Activated naive CD8-positive, alpha-beta T cell treated with anti-CD3 and anti-CD28 coated beads, Interleukin-2, amount 50 U/mL, for 16 hours (primary cell): ENCODE measurements around the gene LOXL4.

Experiments
- DNase-seq: peaks from one replicate; pipeline ENCODE4 v3.0.0-alpha.2; 2020; ENCODE audit warnings: low read depth, low spot score

The LOXL4 gene

GRCh38 chr10:98264378-98265065 is 3.5 kb downstream of the LOXL4 start:
- no peak for DNase-seq

GRCh38 chr10:98263088-98263487 is 4.9 kb downstream of the LOXL4 start:
- no peak for DNase-seq

GRCh38 chr10:98262571-98262970 is 5.4 kb downstream of the LOXL4 start:
- no peak for DNase-seq

GRCh38 chr10:98261436-98262277 is 6.3 kb downstream of the LOXL4 start:
- DNase-seq = no peak

GRCh38 chr10:98260752-98261151 is 7.2 kb downstream of the LOXL4 start:
- no peak for DNase-seq

- DNase-seq = no peak
Measured at GRCh38 chr10:98260350-98260749, 7.6 kb downstream of the LOXL4 start.

- DNase-seq = no peak
Measured at GRCh38 chr10:98259606-98260315, 8.2 kb downstream of the LOXL4 start.

GRCh38 chr10:98258683-98259454 is 9.1 kb downstream of the LOXL4 start:
- no peak for DNase-seq

- DNase-seq = no peak
Measured at GRCh38 chr10:98257961-98258360, 10.0 kb downstream of the LOXL4 start.

GRCh38 chr10:98257198-98257597 is 10.8 kb downstream of the LOXL4 start:
- no peak for DNase-seq

- no peak for DNase-seq
Measured at GRCh38 chr10:98256692-98257091, 11.3 kb downstream of the LOXL4 start.

GRCh38 chr10:98255146-98255877 is 12.7 kb downstream of the LOXL4 start:
- no peak for DNase-seq

GRCh38 chr10:98254234-98254974 is 13.6 kb downstream of the LOXL4 start:
- no peak for DNase-seq

- no peak for DNase-seq
Measured at GRCh38 chr10:98253499-98253898, 14.5 kb downstream of the LOXL4 start.

GRCh38 chr10:98252464-98252863 is 15.5 kb downstream of the LOXL4 start:
- DNase-seq = no peak

- no peak for DNase-seq
Measured at GRCh38 chr10:98251399-98251798, 16.6 kb downstream of the LOXL4 start.

- no peak for DNase-seq
Measured at GRCh38 chr10:98249134-98249533, 18.9 kb downstream of the LOXL4 start.

- no peak for DNase-seq
Measured at GRCh38 chr10:98248018-98248417, 20.0 kb downstream of the LOXL4 start.

GRCh38 chr10:98246911-98247805 is 20.8 kb downstream of the LOXL4 start:
- no peak for DNase-seq
